ENCODE measurements around the gene ATOSB.
"Not testable (repeated sequence)": the region's sequence is repeated elsewhere in the genome, so short reads cannot be mapped to it uniquely, and the experiment has no call there.

The ATOSB gene

GRCh38 chr9:35115680-35116538 is at the start of gene ATOSB:
TSS of gene ATOSB (minus strand) at chr9:35115862. CDS start at chr9:35108274, 7,588 bp downstream.
- DNase-seq (ENCODE audit: low read depth in 1 of 2, low spot score in 1 of 2): peak; percentile 73 to 86

- DNase-seq (ENCODE audit: low read depth in 1 of 2, low spot score in 1 of 2): no peak
Observed at GRCh38 chr9:35164711-35165110, 49.0 kb upstream of the ATOSB start.

GRCh38 chr9:35163413-35163812 is 47.8 kb upstream of the ATOSB start:
- no peak for DNase-seq (ENCODE audit: low read depth in 1 of 2, low spot score in 1 of 2)

- no peak for DNase-seq (ENCODE audit: low read depth in 1 of 2, low spot score in 1 of 2)
Observed at GRCh38 chr9:35162605-35163315, 47.1 kb upstream of the ATOSB start.

GRCh38 chr9:35161713-35162604 is 46.3 kb upstream of the ATOSB start, which contains the start of gene UNC13B:
TSS of gene UNC13B (plus strand) at chr9:35162009. CDS start at chr9:35162284, 275 bp downstream.
- DNase-seq (ENCODE audit: low read depth in 1 of 2, low spot score in 1 of 2): peak; percentile 54 to 67

- DNase-seq (ENCODE audit: low read depth in 1 of 2, low spot score in 1 of 2): no peak
Observed at GRCh38 chr9:35158501-35159280, 43.0 kb upstream of the ATOSB start.

GRCh38 chr9:35157836-35158235 is 42.2 kb upstream of the ATOSB start:
- not testable (repeated sequence) for DNase-seq (ENCODE audit: low read depth in 1 of 2, low spot score in 1 of 2)

DNA sequence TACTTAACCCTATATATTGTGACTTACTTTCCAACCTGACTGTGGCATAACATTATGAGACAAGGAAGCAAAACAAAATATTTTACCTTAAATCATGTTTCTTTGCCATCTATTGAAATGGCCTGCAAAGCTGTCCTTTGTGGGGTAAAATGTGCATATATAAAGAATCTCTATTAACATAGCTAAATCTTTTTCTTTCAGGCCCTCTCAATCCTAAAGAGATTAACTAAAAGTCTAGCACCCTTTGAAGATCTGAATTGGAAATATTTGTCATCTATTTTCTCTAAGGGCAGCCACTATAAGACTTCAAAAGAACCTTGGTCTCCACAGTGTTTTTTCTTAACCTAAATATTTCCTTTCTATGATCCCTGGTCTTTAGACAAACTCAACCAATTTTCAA is 41.1 kb upstream of the ATOSB start:
- DNase-seq (ENCODE audit: low read depth in 1 of 2, low spot score in 1 of 2): no peak

DNA sequence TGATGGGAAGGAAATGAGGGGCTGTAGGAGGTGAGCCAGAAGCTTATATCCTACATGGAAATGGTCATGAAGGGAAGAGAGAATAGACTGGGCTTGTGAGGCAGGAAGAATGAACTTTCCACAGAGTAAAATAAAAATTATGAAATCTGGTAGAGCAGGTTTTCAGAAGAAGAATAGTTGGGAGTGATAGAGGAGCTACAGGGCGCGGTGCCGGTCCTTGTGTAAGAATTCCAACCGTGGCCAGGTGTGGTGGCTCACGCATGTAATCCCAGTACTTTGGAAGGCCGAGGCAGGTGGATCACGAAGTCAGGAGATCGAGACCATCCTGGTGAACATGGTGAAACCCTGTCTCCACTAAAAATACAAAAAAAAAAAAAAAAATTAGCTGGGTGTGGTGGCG is 37.3 kb upstream of the ATOSB start:
- DNase-seq (ENCODE audit: low read depth in 1 of 2, low spot score in 1 of 2): no peak

DNA sequence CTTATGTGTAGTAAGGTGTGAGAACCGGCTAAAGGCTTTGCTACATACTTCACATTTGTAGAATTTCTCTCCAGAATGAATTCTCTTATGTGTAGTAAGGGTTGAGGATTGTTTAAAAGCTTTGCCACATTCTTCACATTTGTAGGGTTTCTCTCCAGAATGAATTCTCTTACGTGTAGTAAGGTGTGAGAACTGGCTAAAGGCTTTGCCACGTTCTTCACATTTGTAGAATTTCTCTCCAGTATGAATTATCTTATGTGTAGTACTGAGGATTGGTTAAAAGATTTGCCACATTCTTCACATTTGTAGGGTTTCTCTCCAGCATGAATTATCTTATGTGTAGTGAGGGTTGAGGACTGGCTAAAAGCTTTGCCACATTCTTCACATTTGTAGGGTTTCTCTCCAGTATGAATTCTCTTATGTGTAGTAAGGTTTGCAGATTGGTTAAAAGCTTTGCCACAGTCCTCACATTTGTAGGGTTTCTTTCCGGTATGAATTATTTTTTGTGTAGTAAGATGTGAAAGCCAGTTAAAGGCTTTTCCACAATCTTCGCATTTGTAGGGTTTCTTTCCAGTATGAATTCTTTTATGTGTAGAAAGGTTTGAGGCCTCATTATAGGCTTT is 32.4 kb upstream of the ATOSB start:
- not testable (repeated sequence) for DNase-seq (ENCODE audit: low read depth in 1 of 2, low spot score in 1 of 2)

GRCh38 chr9:35142037-35142436 is 26.4 kb upstream of the ATOSB start:
- no peak for DNase-seq (ENCODE audit: low read depth in 1 of 2, low spot score in 1 of 2)

GRCh38 chr9:35140093-35140492 is 24.4 kb upstream of the ATOSB start:
- DNase-seq (ENCODE audit: low read depth in 1 of 2, low spot score in 1 of 2): no peak

GRCh38 chr9:35136866-35137265 is 21.2 kb upstream of the ATOSB start:
- no peak for DNase-seq (ENCODE audit: low read depth in 1 of 2, low spot score in 1 of 2)

GRCh38 chr9:35135988-35136387 is 20.3 kb upstream of the ATOSB start:
- DNase-seq (ENCODE audit: low read depth in 1 of 2, low spot score in 1 of 2): no peak

DNA sequence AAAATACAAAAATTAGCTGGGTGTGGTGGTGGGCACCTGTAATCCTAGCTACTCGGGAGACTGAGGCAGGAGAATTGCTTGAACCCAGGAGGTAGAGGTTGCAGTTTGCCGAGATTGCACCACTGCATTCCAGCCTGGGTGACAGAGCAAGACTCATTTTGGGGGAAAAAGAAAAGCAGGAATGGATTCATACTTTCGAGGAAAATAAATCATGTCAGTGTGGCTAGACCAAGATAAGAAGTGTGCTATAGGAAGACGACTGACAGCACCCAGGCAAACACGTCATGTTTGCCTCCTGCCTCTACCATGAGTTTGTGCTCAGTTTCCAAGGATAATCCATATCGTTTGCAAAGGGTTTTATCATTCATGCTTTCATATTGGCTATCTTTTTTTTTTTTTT is 19.3 kb upstream of the ATOSB start:
- no peak for DNase-seq (ENCODE audit: low read depth in 1 of 2, low spot score in 1 of 2)

DNA sequence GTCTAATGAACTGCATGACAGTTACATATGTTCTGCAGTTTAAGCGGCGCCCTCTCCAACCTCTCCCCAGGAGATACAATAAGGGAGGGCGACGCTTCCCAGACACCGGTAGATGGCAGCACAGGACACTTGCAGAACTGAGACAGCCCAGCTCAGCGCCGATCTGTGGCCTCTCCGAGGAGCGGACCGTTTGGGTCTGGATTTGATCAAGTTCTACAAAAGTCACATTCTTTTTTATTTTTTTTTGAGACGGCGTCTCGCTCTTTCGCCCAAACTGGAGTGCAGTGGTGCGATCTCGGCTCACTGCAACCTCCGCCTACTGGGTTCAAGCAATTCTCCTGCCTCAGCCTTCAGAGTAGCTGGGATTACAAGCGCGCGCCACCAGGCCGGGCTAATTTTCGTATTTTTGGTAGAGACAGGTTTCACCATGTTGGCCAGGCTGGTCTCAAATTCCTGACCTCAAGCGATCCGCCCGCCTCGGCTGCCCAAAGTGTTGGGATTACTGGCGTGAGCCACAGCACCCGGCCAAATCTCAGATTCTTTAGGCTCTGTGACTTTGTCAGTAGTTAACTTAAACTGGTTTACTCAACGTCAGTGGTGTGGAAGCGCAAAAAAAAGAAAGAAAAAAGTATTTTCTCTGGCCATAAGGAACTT is 1.4 kb upstream of the ATOSB start:
- peak; percentile 54 to 68 for DNase-seq (ENCODE audit: low read depth in 1 of 2, low spot score in 1 of 2)

GRCh38 chr9:35116539-35116897 is 856 bp upstream of the ATOSB start:
- DNase-seq (ENCODE audit: low read depth in 1 of 2, low spot score in 1 of 2): no peak

DNA sequence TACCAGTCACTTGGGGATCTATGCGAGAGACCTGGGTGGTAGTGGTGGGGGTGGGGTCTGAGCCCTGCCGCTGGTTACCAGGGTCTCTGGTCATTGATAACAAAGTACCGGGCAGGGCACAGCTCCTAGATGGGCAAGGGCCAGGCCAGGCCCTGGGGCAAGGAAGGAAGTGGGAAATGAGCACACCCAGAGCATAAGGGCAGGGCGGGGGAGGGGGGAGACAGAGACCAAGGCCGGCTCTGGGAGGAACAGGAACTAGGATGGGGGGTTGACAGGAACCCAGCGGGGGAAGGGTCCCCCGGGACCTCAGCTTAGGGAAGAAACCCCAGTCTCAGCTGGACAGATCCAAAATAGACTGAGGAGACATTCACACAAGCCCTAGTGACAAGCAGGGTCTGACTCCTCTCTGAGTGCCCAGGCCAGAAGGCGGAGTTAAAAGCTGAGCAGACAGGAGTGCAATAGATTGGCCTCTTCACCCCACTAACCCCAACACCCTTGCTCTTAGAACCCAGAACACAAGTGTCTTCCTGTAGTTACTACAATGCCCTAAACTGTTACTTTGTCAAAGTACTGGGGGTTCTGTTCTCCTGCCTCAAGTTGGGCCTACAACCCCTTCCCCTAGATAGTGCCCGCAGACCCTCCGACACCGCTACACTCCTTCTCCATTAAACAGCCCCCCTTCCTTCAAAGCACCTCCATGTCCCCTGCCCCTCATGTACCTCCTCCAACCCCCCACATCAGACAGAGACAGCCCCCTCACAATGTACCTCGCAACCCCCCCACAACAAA is 628 bp downstream of the ATOSB start:
- DNase-seq (ENCODE audit: low read depth in 1 of 2, low spot score in 1 of 2): no peak
